Measurements from ENCODE around the gene CACFD1. TPM values are rescaled to one million over a fixed set of nuclear protein-coding genes. Genes with fewer than 3 reads are reported as not detected.

The CACFD1 gene
- total and polyA plus RNA-seq, 2 of the 13 experiments (the other 11 are each of a cell fraction or from before 2014, with no cell fraction given) = 13.8 to 14.6 TPM

- TF ChIP-seq DBP (CRISPR knock-in tag; IDR thresholded peaks at IDR 0.05; ENCODE audit: not compliant biosample characterization) (no peak), ZBTB39 (CRISPR knock-in tag; IDR thresholded peaks at IDR 0.05) (0 out of 2 replicates have a peak, but pooled peaks have one; percentile 31), SPEN (CRISPR knock-in tag; IDR thresholded peaks at IDR 0.05; ENCODE audit: low read depth) (peak; percentile 95), THAP9 (CRISPR knock-in tag; IDR thresholded peaks at IDR 0.05; ENCODE audit: borderline replicate concordance) (peak; percentile 97), HNF1B (CRISPR knock-in tag; IDR thresholded peaks at IDR 0.05) (peak; percentile 95), NFRKB (IDR thresholded peaks at IDR 0.05) (no peak), ZBTB43 (CRISPR knock-in tag; conservative IDR thresholded peaks at IDR 0.05) (no peak; the same call in 1 of the 2 replicates), SAP130 (CRISPR knock-in tag; IDR thresholded peaks at IDR 0.05; ENCODE audit: low read depth) (peak; percentile 97), ZNF547 (CRISPR knock-in tag; IDR thresholded peaks at IDR 0.05) (peak; percentile 83; the same call in 1 of the 2 replicates), HNRNPK (IDR thresholded peaks at IDR 0.05; ENCODE audit: low read depth, low read length, poor library complexity, severe bottlenecking) (peak; percentile 86), TAF15 (IDR thresholded peaks at IDR 0.05; ENCODE audit: low read depth, low read length, poor library complexity, severe bottlenecking) (peak; percentile 99), STAT6 (CRISPR knock-in tag; IDR thresholded peaks at IDR 0.05; ENCODE audit: borderline replicate concordance) (no peak), THRA (CRISPR knock-in tag; IDR thresholded peaks at IDR 0.05; ENCODE audit: borderline replicate concordance) (peak; percentile 75)
These were observed 42.0 kb upstream of the CACFD1 start, which contains the start of gene REXO4 (continued) for GRCh38 chr9:133417541-133418461.

Data from HepG2 (cell line).